NB4 (cell line): Measurements from ENCODE around the gene GBGT1.

Source experiments
- CTCF ChIP-seq: IDR thresholded peaks from one replicate; pipeline ENCODE4 v1.5.1; 2012; ENCODE audit warnings: low read depth, low read length
- MYC ChIP-seq: IDR thresholded peaks from 2 replicates; pipeline ENCODE4 v1.6.1; 2011; ENCODE audit warnings: low read depth, low read length

GRCh38 chr9:133114886-133115603 lies 48.7 kb downstream of the GBGT1 start:
- no peak for TF ChIP-seq CTCF
- TF ChIP-seq MYC: no peak
